SK-N-MC (cell line): ENCODE data around the gene IDI2.
"Not testable (repeated sequence)": the region's sequence is repeated elsewhere in the genome, so short reads cannot be mapped to it uniquely, and the experiment has no call there.

Experiments
- DNase-seq: peaks from one replicate; pipeline ENCODE4 v3.0.0-alpha.2; 2011; ENCODE audit warnings: low read depth, low spot score
- H3K27ac ChIP-seq: fragments of 200-600 bp; sonication (generic); 2 replicates; pipeline ENCODE4 v1.5.1; 2016; ENCODE audit warnings: mixed run types
- H3K36me3 ChIP-seq: fragments of 200-600 bp; sonication (generic); 2 replicates; pipeline ENCODE4 v1.6.1; 2017; ENCODE audit warnings: antibody characterized with exemption, low read length, mixed read lengths; ENCODE audit not compliant: insufficient read depth
- H3K4me3 ChIP-seq: fragments of 200-600 bp; sonication (generic); 2 replicates; pipeline ENCODE4 v1.5.1; 2016
- H3K9ac ChIP-seq: fragments of 200-600 bp; sonication (generic); 2 replicates; pipeline ENCODE4 v1.8.0; 2017; ENCODE audit warnings: mixed run types, mixed read lengths; ENCODE audit not compliant: insufficient read length
- H3K9me3 ChIP-seq: fragments of 200-600 bp; sonication (generic); 2 replicates; pipeline ENCODE4 v1.6.1; 2017; ENCODE audit warnings: low read depth, mild to moderate bottlenecking, antibody characterized with exemption, low read length, moderate library complexity, mixed read lengths
- EZH2 ChIP-seq: fragments of 200-600 bp; sonication (generic); IDR thresholded peaks from one replicate; pipeline ENCODE4 v1.6.1; 2017; ENCODE audit warnings: antibody characterized with exemption
- FOXP2 ChIP-seq: optimal IDR thresholded peaks from 2 replicates; pipeline ENCODE3; 2011; ENCODE audit warnings: mild to moderate bottlenecking, moderate library complexity; ENCODE audit not compliant: insufficient read depth; ENCODE audit errors: extremely low read length, control extremely low read depth
- POLR2AphosphoS5 ChIP-seq: IDR thresholded peaks from 2 replicates; pipeline ENCODE4 v1.6.1; 2012; ENCODE audit warnings: mild to moderate bottlenecking, low read depth, low read length, borderline replicate concordance

IDI2 gene

DNA sequence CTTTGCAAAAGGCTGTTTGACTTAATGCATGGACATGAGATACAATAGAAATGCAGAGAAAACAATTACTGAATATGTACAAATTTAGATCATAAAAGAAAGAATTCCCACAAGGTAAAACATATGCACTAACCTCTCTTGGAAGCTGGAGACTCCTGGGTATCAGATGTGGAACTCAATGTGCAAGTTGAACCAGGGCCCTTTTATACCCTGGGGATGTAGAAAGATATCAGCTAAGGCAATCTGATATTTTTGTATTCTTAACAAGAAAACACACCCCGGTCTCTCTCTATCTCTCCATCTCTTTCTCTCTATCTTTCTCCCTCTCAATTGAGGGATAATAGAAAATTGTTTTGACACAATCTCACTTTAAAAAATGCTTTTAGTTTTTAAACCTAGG, at the start of gene IDI2:
TSS of gene IDI2 (minus strand) at position 177 of the 400 bp plus-strand sequence. CDS start 1,136 bp downstream, outside the sequence.
- no peaks in the 10 kb centered on the region for H3K9me3 ChIP-seq
- no peak within 1 kb of the TSS for H3K4me3 ChIP-seq
- H3K27ac ChIP-seq = no peak within 1 kb of the TSS
- no peak within 1 kb of the TSS for H3K9ac ChIP-seq
- TF ChIP-seq POLR2AphosphoS5 (no peak), EZH2 (no peak), FOXP2 (no peak)
- H3K36me3 ChIP-seq = no peaks in the 10 kb centered on the region
- no peak for DNase-seq

DNA sequence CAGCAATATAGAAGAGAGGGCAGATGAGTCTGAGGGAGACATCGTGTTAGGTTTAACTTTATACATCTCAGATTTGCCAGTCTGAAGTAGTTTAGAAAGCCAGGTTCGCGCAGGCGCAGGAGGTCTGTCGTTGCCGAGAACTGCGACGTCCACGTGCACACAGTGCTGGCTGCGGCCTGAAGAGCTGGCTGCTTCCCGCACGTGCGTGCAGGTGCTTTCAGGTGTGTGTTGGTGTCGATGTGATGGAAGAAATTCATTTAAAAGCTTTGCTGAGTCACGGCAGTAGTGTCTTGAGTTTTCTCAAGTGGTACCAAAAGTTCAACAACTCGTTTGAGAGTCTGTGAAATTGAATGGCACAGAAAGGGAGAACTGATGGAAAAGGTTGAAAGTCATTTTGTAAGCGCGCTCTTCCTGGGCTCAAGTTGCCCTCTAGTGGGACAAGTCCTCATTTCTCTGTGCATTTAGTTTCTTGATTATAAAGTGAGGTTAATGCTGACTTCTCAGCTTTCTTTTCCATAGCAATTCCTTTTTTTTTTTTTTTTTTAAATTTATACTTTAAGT, 49.2 kb upstream of the IDI2 start:
- peaks cover under 1% of the 10 kb centered on the region; the same call in 1 of the 2 replicates for H3K36me3 ChIP-seq
- no peak for DNase-seq

GRCh38 chr10:1074052-1074747, 48.5 kb upstream of the IDI2 start:
- H3K27ac ChIP-seq = no peak overlapping the region
- no peak for DNase-seq
- H3K4me3 ChIP-seq = no peak overlapping the region
- no peaks in the 10 kb centered on the region for H3K9me3 ChIP-seq
- no peak overlapping the region for H3K9ac ChIP-seq
- TF ChIP-seq EZH2 (no peak), POLR2AphosphoS5 (no peak), FOXP2 (no peak)
- H3K36me3 ChIP-seq = no peaks in the 10 kb centered on the region

More for the DNA sequence above, 49.2 kb upstream of the IDI2 start:
- no peaks in the 10 kb centered on the region for H3K9me3 ChIP-seq
- H3K9ac ChIP-seq = no peak overlapping the region
- no peak overlapping the region for H3K4me3 ChIP-seq
- TF ChIP-seq EZH2 (no peak), POLR2AphosphoS5 (no peak), FOXP2 (no peak)
- H3K27ac ChIP-seq = no peak overlapping the region

DNA sequence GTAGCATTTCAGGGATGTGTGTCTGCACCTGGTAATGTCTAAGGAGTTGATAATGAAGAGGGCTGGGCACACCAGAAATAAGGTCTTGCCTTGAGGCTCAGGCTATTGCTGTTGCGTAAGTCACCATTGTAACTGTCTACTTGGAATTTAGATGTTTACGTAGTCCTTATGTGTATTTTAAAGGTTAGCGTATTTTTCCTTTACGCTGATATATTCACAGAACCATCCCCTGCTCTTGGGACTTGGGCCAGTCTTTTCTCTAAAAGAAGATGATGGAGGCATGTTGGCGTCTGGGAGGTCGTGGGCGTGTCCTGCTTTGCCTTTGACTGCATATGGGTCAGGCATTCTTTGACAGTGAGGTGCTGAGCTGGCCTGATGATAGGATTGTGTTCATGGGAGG, 45.3 kb upstream of the IDI2 start:
- TF ChIP-seq POLR2AphosphoS5 (no peak), FOXP2 (no peak), EZH2 (no peak)
- Histone ChIP-seq H3K4me3 (no peak overlapping the region), H3K27ac (no peak overlapping the region), H3K9me3 (no peaks in the 10 kb centered on the region), H3K9ac (no peak overlapping the region), H3K36me3 (no peaks in the 10 kb centered on the region)
- DNase-seq = no peak

- TF ChIP-seq FOXP2 = no peak
- no peak for TF ChIP-seq POLR2AphosphoS5
- no peak for TF ChIP-seq EZH2
- H3K27ac ChIP-seq = no peak overlapping the region
- no peaks in the 10 kb centered on the region for H3K36me3 ChIP-seq
- H3K9me3 ChIP-seq = no peaks in the 10 kb centered on the region
- H3K4me3 ChIP-seq = no peak overlapping the region
- no peak overlapping the region for H3K9ac ChIP-seq
- no peak for DNase-seq
Observed at GRCh38 chr10:1068380-1069361, 43.0 kb upstream of the IDI2 start.

DNA sequence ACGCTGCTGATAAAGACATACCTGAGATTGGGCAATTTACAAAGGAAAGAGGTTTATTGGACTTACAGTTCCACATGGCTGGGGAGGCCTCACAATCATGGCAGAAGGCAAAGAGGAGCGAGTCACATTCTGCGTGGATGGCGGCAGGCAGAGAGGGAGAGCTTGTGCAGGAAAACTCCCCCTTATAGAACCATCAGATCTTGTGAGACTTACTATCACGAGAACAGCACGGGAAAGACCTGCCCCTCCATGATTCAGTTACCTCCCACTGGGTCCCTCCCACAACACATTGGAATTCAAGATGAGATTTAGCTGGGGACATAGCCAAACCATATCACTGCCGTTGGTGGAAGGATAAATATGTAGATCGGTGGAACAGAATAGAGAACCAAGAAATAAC, 41.1 kb upstream of the IDI2 start:
- H3K4me3 ChIP-seq, H3K9me3 ChIP-seq, H3K27ac ChIP-seq, H3K9ac ChIP-seq, H3K36me3 ChIP-seq, DNase-seq: not testable (repeated sequence)

GRCh38 chr10:1064964-1065247, 39.2 kb upstream of the IDI2 start:
- Histone ChIP-seq H3K9me3 (no peaks in the 10 kb centered on the region), H3K9ac (no peak overlapping the region), H3K36me3 (no peaks in the 10 kb centered on the region), H3K27ac (no peak overlapping the region), H3K4me3 (no peak overlapping the region)
- DNase-seq = no peak
- TF ChIP-seq POLR2AphosphoS5 = no peak
- TF ChIP-seq FOXP2 = no peak
- no peak for TF ChIP-seq EZH2

DNA sequence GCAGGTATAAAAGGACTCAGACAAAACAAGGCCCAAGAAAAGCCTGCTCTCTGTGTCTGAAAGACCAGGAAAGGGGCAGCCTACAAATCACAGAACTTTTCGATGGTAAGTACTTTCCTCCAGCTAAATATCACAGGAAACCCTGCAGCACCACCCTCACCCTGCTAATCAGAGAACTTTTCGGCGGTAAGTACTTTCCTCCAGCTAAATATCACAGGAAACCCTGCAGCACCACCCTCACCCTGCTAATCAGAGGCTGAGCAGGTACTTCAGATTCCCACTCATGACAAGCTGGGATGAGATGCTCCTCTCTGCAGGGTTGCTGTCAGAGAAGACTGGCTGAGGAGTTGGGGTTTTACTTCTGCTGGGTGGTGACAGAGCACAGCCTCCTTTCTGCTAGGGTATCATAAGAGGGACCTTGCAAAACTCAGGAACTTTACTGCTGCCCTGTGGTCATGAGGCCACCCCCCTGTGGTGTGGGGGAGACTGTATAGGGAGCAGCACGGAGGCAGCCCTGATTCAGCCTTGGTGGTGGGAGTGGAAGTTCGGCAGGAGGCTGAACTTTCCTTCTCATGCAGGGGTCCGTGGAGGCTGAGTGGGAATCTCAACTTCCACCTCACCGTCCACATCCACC, 37.7 kb upstream of the IDI2 start:
- no peaks in the 10 kb centered on the region for H3K9me3 ChIP-seq
- DNase-seq = no peak
- no peak overlapping the region for H3K4me3 ChIP-seq
- no peak overlapping the region for H3K27ac ChIP-seq
- H3K9ac ChIP-seq = no peak overlapping the region
- no peaks in the 10 kb centered on the region for H3K36me3 ChIP-seq
- no peak for TF ChIP-seq FOXP2
- TF ChIP-seq POLR2AphosphoS5 = no peak
- TF ChIP-seq EZH2 = no peak
